Measurements from ENCODE around the gene ILDR2. TPM values are rescaled to one million over a fixed set of nuclear protein-coding genes. Genes with fewer than 3 reads are reported as not detected.

Gene ILDR2
- total and polyA plus RNA-seq, 10 of the 15 experiments (the other 5 are each of a cell fraction or from before 2014, with no cell fraction given): 0.05 to 5.3 (median 1.9) TPM

GRCh38 chr1:166914111-166914510, 61.2 kb downstream of the ILDR2 start:
- no peaks in the 10 kb centered on the region for H4K20me1 ChIP-seq (ENCODE audit: control insufficient read depth, insufficient read depth)
- BruUV-seq (replicated peaks): no TSS peak
- H3K4me3 ChIP-seq: no peak overlapping the region
- peaks cover 2% of the 10 kb centered on the region; the same call in 1 of the 3 replicates for H3K9me3 ChIP-seq (replicated peaks; ENCODE audit: control insufficient read depth, insufficient read depth, low read length)
- H2AFZ ChIP-seq (ENCODE audit: control insufficient read depth, low read depth, low read length): no peak overlapping the region
- 71% methylated on average over 3 of the region's 3 CpGs for WGBS (ENCODE audit: insufficient coverage, insufficient replicate concordance, low lambda C conversion rate, missing lambda C conversion rate)
- no peak for DNase-seq (ENCODE audit: low read depth, low spot score)
- RAD21 ChIA-PET (ENCODE audit: unreplicated experiment): interaction anchor here (10.5 kb wide), 1 partner anchor 145 kb away, joined by 305 read pairs; no protein-coding TSS in a partner anchor
- TF ChIP-seq EP300 (IDR thresholded peaks at IDR 0.05; ENCODE audit: borderline replicate concordance in 1 of 2, control insufficient read depth in 1 of 2, low read depth in 2 of 2, low read length in 2 of 2) (no peak), RFX5 (IDR thresholded peaks at IDR 0.05; ENCODE audit: low read depth, low read length) (no peak), E2F4 (IDR thresholded peaks at IDR 0.05; ENCODE audit: low read depth, low read length) (no peak), E4F1 (IDR thresholded peaks at IDR 0.05; ENCODE audit: borderline replicate concordance, partially characterized antibody) (no peak), TBL1XR1 (IDR thresholded peaks at IDR 0.05; ENCODE audit: low read depth, low read length) (no peak), FOXK2 (IDR thresholded peaks at IDR 0.05) (no peak), SIX5 (IDR thresholded peaks at IDR 0.05; ENCODE audit: low read depth, low read length, severe bottlenecking) (no peak), ZNF24 (IDR thresholded peaks at IDR 0.05) (no peak)
- no peaks in the 10 kb centered on the region for H3K79me2 ChIP-seq (ENCODE audit: control insufficient read depth, insufficient read depth, low read length)
- no peak overlapping the region for H3K27ac ChIP-seq (ENCODE audit: control insufficient read depth, insufficient read depth)
- intact Hi-C loops (cut with micrococcal nuclease; ENCODE audit: unreplicated experiment) (loop anchor here (5.0 to 10.0 kb wide), 3 partner anchors 208 to 621 kb away; no protein-coding TSS in a partner anchor), in situ Hi-C loops (cut with MboI) (loop anchor here (10.0 kb wide), 1 partner anchor 531 kb away; no protein-coding TSS in a partner anchor)
- no peak overlapping the region for H3K9ac ChIP-seq (ENCODE audit: control insufficient read depth, insufficient read depth, low read length)
- no peaks in the 10 kb centered on the region for H3K36me3 ChIP-seq (ENCODE audit: control insufficient read depth in 2 of 2, insufficient read depth in 2 of 2, low read length in 1 of 2)
- H3K4me1 ChIP-seq (ENCODE audit: control insufficient read depth, insufficient read depth, low read length): no peaks in the 10 kb centered on the region
- no peak overlapping the region for H3K4me2 ChIP-seq (ENCODE audit: control insufficient read depth, insufficient read depth)
- CTCF ChIA-PET: interaction anchor here (17.1 kb wide), 1 partner anchor 144 kb away, joined by 734 read pairs; no protein-coding TSS in a partner anchor
- POLR2A ChIA-PET: interaction anchor here (1.0 kb wide), 1 partner anchor 20 kb away, joined by 3 read pairs; no protein-coding TSS in a partner anchor
- no peak for FAIRE-seq
- no peak for ATAC-seq
- no peaks in the 10 kb centered on the region; a peak in 1 of 4 replicates for H3K27me3 ChIP-seq (replicated peaks in 1 of 2; ENCODE audit: control insufficient read depth in 2 of 2, insufficient read depth in 2 of 2, low read length in 1 of 2)
- SMC1A ChIA-PET (ENCODE audit: uncharacterized antibody, unreplicated experiment): interaction anchor here (2.0 to 19.2 kb wide), 2 partner anchors 9 to 146 kb away, joined by 8 to 384 read pairs; no protein-coding TSS in a partner anchor
